ENCODE results near the gene MARF1. TPM values are rescaled to one million over a fixed set of nuclear protein-coding genes. Genes with fewer than 3 reads are reported as not detected.

Gene MARF1
- total and polyA plus RNA-seq, 9 of the 15 experiments (the other 6 are each of a cell fraction or from before 2014, with no cell fraction given), result 4.7 to 33.2 (median 11.7) TPM

DNA sequence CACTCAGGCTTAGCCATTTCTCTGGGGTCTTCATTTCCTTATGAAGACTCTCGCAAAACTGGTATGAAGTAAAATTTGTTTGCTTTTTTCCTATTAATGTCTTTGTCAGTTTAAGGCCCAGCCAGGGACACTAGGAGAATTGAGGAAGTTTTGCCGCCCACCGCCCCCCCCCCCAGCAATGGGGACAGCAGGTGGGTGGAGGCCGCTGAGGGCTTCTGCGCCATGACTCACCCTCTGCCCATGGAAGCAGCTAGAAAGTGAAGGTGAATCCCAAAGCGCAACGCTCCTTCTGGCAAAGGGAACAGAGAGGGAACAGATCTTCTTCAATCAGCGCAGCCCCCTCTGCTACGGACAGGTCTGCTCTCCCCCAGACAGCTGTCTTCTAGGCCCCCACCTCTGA is 49.7 kb downstream of the MARF1 start (continued):
- no peak for TF ChIP-seq PYGO2 (tag; IDR thresholded peaks at IDR 0.05)
- TF ChIP-seq CHD2 (IDR thresholded peaks at IDR 0.05; ENCODE audit: low read depth, low read length), result no peak
- TF ChIP-seq TCF7L2 (IDR thresholded peaks at IDR 0.05; ENCODE audit: low read depth, low read length), result no peak
- no peak for TF ChIP-seq SRSF7 (optimal IDR thresholded peaks at IDR 0.05; ENCODE audit: low read depth, low read length)
- TF ChIP-seq, protein P1, sequence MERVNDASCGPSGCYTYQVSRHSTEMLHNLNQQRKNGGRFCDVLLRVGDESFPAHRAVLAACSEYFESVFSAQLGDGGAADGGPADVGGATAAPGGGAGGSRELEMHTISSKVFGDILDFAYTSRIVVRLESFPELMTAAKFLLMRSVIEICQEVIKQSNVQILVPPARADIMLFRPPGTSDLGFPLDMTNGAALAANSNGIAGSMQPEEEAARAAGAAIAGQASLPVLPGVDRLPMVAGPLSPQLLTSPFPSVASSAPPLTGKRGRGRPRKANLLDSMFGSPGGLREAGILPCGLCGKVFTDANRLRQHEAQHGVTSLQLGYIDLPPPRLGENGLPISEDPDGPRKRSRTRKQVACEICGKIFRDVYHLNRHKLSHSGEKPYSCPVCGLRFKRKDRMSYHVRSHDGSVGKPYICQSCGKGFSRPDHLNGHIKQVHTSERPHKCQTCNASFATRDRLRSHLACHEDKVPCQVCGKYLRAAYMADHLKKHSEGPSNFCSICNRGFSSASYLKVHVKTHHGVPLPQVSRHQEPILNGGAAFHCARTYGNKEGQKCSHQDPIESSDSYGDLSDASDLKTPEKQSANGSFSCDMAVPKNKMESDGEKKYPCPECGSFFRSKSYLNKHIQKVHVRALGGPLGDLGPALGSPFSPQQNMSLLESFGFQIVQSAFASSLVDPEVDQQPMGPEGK (CRISPR knock-in tag; IDR thresholded peaks at IDR 0.05; ENCODE audit: borderline replicate concordance), result no peak
- TF ChIP-seq ATF1 (CRISPR knock-in tag; IDR thresholded peaks at IDR 0.05), result no peak
- TF ChIP-seq ATF1 (tag; IDR thresholded peaks at IDR 0.05), result no peak
- no peak for TF ChIP-seq TCF7 (IDR thresholded peaks at IDR 0.05; ENCODE audit: borderline replicate concordance)
- TF ChIP-seq RFX5 (IDR thresholded peaks at IDR 0.05; ENCODE audit: low read depth, low read length), result no peak
- 0 out of 2 replicates have a peak, but pooled peaks have one; percentile 30 for TF ChIP-seq ZBED1 (IDR thresholded peaks at IDR 0.05)
- peak; percentile 88 for TF ChIP-seq EGR1 (conservative IDR thresholded peaks at IDR 0.05)
- peak; percentile 37; the same call in 1 of the 2 replicates for TF ChIP-seq ZNF197 (CRISPR knock-in tag; IDR thresholded peaks at IDR 0.05; ENCODE audit: low read depth)
- TF ChIP-seq GATA2 (CRISPR knock-in tag; IDR thresholded peaks at IDR 0.05), result no peak
- TF ChIP-seq, protein P2, sequence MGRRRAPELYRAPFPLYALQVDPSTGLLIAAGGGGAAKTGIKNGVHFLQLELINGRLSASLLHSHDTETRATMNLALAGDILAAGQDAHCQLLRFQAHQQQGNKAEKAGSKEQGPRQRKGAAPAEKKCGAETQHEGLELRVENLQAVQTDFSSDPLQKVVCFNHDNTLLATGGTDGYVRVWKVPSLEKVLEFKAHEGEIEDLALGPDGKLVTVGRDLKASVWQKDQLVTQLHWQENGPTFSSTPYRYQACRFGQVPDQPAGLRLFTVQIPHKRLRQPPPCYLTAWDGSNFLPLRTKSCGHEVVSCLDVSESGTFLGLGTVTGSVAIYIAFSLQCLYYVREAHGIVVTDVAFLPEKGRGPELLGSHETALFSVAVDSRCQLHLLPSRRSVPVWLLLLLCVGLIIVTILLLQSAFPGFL (CRISPR knock-in tag; IDR thresholded peaks at IDR 0.05), result no peak
- TF ChIP-seq NFRKB (IDR thresholded peaks at IDR 0.05; ENCODE audit: low read depth), result 0 out of 2 replicates have a peak, but pooled peaks have one; percentile 45
- no peak for TF ChIP-seq IRF2 (CRISPR knock-in tag; IDR thresholded peaks at IDR 0.05)
- TF ChIP-seq ERF (CRISPR knock-in tag; IDR thresholded peaks at IDR 0.05), result no peak
- TF ChIP-seq HDAC8 (tag; IDR thresholded peaks at IDR 0.05), result 0 out of 2 replicates have a peak, but pooled peaks have one; percentile 20
- no peak for TF ChIP-seq LEF1 (IDR thresholded peaks at IDR 0.05)
- no peak for TF ChIP-seq BRD9 (IDR thresholded peaks at IDR 0.05; ENCODE audit: low read depth, partially characterized antibody)
- no peak for TF ChIP-seq PPARD (CRISPR knock-in tag; IDR thresholded peaks at IDR 0.05)
- no peak for TF ChIP-seq FOXM1 (IDR thresholded peaks at IDR 0.05; ENCODE audit: low read depth)
- TF ChIP-seq FOXM1 (CRISPR knock-in tag; IDR thresholded peaks at IDR 0.05; ENCODE audit: low read depth), result no peak
- TF ChIP-seq, protein P3, sequence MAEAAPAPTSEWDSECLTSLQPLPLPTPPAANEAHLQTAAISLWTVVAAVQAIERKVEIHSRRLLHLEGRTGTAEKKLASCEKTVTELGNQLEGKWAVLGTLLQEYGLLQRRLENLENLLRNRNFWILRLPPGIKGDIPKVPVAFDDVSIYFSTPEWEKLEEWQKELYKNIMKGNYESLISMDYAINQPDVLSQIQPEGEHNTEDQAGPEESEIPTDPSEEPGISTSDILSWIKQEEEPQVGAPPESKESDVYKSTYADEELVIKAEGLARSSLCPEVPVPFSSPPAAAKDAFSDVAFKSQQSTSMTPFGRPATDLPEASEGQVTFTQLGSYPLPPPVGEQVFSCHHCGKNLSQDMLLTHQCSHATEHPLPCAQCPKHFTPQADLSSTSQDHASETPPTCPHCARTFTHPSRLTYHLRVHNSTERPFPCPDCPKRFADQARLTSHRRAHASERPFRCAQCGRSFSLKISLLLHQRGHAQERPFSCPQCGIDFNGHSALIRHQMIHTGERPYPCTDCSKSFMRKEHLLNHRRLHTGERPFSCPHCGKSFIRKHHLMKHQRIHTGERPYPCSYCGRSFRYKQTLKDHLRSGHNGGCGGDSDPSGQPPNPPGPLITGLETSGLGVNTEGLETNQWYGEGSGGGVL (CRISPR knock-in tag; IDR thresholded peaks at IDR 0.05), result no peak
- TF ChIP-seq GTF2F1 (IDR thresholded peaks at IDR 0.05; ENCODE audit: low read depth, low read length), result no peak
- peak; percentile 69; the same call in 1 of the 2 replicates for TF ChIP-seq ZBTB7A (IDR thresholded peaks at IDR 0.05; ENCODE audit: borderline replicate concordance, control insufficient read depth, low read depth, low read length)
- no peak for TF ChIP-seq HIVEP1 (CRISPR knock-in tag; IDR thresholded peaks at IDR 0.05)
- TF ChIP-seq ZNF253 (CRISPR knock-in tag; conservative IDR thresholded peaks at IDR 0.05), result no peak
- TF ChIP-seq ZNF12 (CRISPR knock-in tag; IDR thresholded peaks at IDR 0.05), result no peak
- no peak for TF ChIP-seq SOX6 (IDR thresholded peaks at IDR 0.05)
